HG02885 (cell line): ENCODE measurements around the gene LYZL6.

Experiments used
- ATAC-seq: cut with Tn5 transposase; IDR thresholded peaks from one replicate; pipeline ENCODE4 v1.9.1; 2021; ENCODE audit warnings: mild to moderate bottlenecking; ENCODE audit not compliant: unreplicated experiment, poor library complexity

Gene LYZL6, protein sequence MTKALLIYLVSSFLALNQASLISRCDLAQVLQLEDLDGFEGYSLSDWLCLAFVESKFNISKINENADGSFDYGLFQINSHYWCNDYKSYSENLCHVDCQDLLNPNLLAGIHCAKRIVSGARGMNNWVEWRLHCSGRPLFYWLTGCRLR

DNA sequence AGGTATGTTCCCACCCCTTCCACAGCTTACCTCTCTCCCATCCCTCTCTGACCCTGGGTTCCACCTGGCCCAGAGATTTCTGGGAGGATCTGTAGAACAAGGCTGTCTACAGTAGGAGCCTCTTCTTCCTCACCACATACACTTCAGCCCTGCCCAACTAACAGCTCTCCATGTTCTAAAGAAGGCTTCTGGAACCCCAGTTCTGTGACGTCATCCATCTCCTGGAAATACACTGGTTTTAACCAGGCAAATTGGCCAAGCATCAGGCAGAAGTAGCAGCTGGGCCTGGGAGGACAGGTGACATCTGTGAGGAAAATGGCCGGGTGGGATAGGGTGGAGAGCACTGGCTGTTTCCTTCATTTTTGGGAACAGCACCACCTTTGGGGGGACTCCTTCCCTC, at the start of gene LYZL6:
TSS of gene LYZL6 (minus strand) at position 177 of the 400 bp plus-strand sequence. CDS start 4,357 bp downstream, outside the sequence.
- no peak for ATAC-seq

DNA sequence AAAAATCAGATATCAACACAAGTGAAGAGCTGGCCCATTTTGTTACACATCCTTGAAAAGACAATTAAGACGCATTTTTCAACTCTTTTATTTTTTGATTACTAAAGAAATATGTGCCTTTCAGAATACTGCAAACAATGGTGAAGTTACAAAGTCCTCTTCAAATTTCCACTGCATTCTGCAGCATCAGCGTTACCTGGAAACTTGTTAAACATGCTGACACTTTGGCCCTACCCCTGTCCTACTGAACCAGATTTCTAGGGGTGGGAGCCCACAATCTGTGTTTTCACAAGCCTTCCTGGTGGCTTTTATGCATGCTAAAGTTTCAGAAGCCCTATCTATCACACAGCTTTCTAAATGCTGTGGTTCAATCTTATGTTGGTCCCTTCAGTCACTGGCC, 47.6 kb upstream of the LYZL6 start:
- no peak for ATAC-seq

DNA sequence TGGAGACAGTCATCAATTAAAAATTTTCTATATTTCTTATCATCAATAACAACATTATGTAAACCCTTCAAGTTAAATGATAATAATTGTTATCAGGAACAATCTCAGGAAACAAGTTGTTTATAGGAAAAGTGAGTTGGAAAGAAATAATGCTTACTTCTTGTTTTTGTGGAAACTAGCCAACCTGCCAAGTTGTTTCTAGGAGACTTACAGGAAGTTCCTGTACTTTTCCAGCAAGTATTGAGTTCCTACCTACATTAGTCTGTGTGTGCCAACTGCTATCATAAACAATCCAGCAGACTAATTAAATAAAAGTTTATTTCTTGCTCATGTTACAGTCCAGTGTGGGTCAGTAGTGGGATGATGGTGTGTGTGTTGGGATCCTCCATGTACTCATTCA, 44.7 kb upstream of the LYZL6 start:
- ATAC-seq: no peak

DNA sequence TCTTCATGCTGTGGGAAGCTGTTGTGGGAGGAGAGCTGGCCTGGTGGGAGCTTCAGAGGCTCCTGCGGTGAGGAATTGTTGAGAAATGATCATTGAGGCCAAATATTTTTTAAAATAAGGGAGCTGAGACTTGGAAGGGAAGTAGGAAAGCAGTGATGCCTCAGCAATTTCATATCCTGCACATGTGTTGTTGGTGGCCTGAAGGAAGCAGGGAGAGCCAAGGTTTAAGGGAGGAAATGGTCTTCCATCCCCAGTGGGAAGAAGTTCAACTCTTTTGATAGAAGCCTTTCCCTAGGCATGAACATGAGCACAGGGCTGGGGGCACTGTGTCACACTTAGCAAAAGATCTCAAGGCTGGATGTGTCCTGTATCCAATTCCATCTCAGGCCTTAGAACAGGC, 43.1 kb upstream of the LYZL6 start, which contains the start of gene CCL14:
TSS of gene CCL14 (minus strand) at position 87 of the 400 bp plus-strand sequence. CDS start at position 7, 80 bp downstream.
- ATAC-seq: no peak

DNA sequence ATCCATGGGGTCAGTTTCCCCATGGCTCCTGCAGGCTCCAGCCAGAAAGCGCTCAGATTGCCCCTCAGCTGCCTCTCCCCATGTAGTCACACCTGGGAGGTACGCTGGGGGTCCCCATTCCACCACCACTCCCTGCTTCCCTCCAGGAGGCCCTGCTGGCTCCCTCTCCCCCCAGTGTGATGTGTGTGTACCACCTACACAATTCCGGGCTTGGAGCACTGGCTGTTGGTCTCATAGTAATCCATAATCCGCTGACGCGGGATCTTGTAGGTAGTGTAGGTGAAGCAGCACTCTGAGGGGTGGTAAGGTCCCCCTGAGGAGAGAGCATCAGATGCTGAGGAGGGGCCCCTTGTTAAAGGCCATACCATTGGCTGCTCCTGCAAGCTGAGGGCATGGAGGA, 40.6 kb upstream of the LYZL6 start:
- no peak for ATAC-seq

DNA sequence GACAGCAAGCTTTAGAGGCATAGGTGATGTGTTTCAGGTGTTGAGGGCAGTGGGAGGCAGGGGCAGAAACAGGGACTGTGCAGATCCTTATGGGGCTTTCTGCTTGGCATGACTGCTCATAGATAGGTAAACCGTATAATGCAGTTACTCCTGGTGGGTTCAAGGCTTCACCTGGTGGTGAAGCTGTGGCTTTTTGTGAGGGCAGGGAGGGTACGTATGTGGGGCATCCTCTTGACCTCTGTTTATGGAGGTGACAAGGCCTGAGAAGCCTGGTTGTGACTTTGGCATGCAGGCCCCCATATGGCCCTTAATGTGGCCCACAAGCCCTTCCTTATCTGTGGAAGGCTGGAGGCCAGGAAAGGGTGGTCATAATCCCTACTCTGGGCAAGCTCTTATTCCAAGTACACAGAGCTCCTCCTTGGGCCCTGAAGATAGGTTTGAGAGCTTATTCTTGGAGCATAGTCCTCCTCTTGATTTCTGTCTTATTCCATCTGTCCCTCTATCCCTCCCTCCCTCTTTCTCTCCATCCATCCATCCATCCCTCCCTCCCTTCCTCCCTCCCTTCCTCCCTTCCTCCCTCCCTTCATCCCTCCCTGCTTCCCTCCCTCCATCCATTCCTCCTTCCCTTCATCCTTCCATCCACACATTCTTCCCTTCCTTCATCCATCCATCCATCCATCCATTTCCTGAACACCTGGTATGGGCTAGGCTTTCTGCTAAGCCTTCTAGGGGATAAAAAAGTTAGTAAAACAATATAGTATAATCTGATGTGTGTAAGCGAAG, 39.1 kb upstream of the LYZL6 start:
- ATAC-seq: no peak

DNA sequence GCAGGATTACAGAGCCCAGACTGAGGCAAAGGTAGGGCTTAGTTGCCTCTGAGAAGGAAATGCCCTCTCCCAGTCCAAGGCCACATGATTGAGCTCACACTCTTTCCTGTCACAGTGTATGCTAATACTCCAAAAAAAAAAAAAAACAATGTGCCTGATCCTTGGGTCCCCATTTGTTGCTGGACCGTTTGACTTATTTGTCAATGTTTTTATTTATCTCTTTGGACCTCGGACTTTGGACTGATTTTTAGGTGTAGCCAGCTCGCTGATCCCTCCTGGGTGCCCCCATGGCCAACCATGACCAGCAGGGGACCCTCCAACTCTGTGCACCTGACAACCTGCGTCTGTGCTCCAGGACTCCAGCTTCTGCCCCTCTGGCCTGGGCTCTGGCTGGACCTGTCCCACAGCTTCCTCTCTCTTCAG, 38.4 kb upstream of the LYZL6 start:
- no peak for ATAC-seq

DNA sequence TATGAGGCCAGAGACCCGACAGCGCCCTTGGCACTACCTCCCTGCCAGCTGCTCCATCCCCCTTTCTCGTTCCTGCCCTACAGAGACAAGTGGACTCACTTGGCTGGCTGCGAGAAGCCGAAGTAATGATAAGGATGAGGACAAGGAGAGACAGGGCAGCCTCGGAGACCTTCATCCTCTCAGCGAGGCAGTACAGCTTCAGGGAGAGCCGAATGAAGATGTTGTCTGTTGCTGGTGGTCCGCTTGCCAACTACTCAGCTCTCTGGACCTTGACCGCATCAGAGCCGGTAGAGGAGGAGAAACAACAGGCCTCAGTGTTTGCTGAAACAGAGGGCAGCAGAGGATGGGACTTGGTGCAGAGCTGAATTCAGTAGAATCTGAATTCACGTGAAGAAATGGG, 37.7 kb upstream of the LYZL6 start, which contains the start of gene CCL16:
TSS of gene CCL16 (minus strand) at position 252 of the 400 bp plus-strand sequence. CDS start at position 175, 77 bp downstream.
- ATAC-seq: no peak

DNA sequence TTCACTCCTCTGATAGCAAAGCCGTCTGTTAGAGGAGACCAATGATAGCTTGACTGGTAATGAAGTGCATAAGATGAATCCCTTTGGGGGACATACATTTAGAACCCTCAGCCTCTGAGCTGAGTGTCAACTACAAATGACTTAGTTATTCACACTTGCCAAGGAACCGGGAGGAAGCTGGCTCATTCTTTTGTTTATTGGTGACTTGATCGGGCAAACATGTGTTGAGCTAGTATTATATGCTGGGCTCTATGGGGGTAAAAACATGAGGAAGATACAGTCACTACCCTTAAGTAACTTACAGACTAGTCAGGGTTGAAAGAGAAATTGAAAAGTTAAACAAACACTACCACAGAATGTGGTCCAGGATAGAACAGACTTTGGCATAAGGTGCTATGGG, 34.8 kb upstream of the LYZL6 start:
- ATAC-seq: no peak

DNA sequence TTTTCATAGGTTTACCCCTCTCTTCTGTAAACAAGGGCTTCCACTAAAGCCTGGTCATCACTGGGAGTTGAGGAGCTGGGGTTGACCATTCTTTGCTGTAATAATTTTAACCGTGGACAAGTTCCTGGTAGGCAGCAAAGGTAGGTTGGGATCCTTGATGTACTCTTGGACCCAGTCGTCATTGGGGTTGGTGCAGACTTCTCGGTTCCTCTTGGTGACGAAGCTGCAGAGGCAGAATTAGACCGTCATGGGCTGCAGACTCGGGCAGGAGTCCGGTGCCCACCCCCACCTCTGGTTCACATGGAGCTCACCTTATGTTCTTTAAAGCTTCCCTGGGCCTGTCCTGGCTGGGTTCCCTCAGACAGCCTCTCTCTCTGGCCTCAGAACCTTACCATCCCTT, 34.0 kb upstream of the LYZL6 start:
- ATAC-seq: no peak

DNA sequence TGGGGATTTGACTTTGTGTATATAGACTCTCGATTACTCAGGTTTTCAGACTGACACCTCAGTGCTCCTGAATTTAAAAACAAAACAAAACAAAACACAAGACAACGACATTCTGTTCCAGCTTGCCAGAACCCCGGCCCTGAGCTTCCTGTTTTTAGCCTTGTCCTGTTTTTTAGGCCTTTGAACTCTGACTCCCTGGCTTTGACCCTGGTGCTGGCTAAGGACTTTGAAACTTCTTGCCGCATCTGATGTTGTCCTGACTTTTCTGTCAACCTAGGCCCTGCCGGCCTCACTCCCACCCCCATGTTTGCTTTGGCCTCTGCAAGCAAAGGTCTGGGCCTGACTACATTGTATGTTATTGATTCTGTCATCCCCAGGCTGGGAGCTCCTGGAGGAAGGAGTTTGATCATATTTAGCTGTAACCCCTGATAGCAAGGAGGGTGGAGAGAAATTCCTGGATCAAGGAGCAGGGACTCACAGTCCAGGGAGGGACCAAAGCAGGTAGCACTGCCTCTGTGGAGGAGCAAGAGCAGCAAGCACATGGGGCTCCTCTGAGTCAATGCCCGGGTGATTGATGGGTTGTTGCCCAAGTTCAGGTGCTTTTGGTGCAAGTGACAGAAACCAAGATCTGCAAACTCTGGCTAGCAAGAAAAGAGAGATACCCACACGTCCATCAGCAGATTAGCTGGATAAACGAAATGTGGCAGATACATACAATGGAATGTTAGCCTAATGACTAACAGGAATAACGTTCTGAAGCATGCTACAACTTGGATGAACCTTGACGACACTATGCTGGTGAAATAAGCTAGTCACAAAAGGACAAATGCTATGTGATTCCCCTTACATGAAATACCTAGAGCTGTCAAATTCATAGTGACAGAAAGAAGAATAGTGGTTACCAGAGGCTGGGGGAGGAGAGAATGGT, 30.1 kb upstream of the LYZL6 start:
- no peak for ATAC-seq

DNA sequence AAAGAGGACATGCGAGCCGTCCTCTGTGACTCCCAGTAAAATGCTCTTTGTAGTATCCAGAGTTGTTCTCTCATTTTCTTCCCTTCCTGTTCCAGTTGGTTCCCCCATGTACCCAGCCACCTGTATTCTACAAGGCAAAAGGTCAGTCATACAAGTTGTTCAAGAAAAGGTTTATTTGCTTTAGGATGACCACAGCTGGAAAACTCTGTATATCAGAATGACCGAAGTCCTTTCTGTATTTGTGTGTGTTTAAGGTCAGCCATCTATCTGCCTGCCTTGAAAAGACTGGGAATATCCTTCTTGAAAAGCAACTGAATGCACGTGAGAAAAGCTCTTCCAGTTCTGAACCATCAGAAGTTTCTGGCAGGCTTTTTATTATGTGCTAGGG, 29.4 kb upstream of the LYZL6 start:
- ATAC-seq: no peak

DNA sequence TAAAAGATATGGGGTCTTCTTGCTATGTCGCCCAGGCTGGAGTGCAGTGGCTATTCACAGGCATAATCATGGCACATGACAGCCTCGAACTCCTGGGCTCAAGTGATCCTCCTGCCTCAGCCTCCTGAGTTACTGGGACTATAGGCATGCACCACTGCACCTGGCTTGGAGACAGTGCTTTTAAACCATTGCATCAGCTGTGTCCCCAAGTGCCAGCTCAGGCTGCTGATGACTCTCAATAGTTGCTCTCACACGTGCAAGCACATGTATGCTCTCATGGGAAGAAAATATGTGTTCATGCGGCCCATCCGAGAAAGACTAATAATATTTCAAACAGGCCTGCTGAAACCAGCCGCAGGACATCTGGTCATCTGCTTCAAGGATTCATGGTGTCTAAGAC, 29.0 kb upstream of the LYZL6 start:
- ATAC-seq: no peak

DNA sequence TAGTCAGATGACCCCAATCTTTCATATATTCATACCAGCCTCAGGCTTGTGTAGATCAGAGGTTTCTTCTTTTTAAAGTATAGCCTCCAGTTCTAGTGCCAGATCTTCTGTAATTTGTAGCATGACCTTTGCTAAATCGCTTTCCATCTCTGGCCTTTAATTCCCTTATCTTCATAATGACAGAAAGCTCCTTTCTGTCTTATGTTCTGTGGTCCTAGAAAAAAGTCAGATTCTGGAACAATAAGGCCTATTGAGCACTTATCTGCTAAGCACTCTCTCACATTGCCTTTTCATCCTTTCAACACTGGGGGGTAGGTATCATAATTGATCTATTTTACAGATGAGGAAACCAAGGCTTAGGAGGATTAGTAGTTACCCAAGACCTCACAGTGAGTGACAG, 28.6 kb upstream of the LYZL6 start:
- no peak for ATAC-seq

DNA sequence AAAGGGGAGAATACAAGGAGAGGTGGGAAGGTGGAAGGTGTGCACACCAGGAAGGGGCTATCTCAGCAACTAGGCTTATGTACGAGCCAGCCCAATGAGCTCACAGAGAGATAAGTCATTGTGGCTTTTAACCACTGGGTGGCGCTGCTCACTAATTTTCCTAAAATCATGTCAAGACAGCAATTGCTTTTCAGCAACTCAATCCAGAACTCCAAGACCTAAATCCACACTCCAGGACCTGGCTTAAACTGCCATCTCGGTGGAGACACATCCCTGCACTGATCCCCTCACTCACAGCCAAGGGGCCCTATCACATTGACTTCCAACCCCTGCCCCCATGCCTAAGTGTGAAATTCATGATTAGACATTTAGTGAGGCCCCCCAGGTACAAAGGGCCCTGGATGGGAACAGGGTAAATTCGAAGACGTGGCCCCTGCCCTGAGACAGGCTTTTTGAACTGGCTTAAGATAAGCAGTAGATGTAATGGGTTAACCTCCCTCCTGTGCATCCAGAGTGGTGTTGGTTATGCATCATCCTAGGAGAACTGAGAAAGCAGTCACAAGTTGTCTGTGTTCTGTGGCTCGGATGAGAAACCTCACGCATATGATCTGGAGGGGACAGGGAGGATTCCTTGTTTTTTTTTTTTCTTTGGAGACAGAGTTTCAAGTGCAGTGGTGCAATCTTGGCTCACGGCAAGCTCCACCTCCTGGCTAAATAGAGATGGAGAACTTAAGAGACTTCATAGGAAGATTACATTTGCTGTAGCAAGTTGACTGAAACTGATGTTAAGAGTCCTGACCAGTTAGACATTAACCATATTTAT, 26.3 kb upstream of the LYZL6 start:
- ATAC-seq: no peak

DNA sequence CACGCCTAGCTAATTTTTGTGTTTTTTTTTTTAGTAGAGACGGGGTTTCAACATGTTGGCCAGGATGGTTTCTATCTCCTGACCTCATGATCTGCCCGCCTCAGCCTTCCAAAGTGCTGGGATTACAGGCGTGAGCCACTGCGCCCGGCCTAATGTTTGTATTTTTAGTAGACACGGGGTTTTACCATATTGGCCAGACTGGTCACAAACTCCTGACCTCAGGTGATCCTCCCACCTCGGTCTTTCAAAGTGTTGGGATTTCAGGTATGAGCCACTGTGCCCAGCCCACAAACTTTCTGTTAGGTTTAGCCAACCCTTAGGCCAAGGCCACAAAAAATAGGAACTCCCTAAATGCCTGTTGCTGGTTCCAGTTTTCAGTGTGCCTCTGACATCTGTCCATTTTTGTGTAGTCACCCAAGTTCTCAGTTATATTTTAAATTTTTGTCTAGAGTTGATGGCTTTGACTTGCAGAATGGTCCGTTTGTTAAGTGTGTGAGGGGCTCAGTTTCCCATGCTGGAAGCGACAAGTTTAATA, 25.1 kb upstream of the LYZL6 start:
- no peak for ATAC-seq

DNA sequence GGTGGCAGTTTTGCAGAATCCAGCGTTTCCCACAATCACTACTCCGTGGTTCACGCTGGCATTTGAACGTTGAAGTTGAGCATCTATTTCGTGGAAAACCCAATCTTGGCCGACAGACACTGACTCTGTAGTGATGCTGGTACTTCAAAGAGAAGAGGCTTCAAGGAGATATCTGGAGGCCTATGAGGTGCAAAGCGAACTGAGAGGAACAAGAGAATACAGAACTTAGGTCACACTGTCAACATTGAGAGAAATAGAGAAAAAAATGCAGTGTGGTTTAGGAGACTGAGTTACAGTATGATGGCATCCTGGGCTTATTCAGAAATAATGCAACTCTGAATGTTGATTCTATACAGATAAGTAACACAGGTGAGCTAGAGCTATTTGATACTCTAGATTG, 21.8 kb upstream of the LYZL6 start:
- no peak for ATAC-seq

DNA sequence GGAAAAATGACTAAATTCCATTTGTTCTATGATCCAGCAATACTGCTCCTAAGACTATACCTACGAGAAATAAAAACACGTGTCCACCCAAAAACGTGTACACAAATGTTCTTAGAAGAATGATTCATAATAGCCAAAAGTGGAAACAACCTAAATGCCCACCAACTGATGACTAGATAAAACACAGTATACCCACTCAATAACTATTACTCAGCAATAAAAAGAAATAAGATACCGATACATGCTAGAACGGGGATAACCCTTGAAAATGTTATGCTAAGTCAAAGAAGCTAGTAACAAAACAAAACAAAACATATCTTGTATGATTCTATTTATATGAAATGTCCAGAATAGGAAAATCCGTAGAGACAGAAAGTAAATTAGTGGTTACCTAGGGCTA, 20.1 kb upstream of the LYZL6 start:
- no peak for ATAC-seq

DNA sequence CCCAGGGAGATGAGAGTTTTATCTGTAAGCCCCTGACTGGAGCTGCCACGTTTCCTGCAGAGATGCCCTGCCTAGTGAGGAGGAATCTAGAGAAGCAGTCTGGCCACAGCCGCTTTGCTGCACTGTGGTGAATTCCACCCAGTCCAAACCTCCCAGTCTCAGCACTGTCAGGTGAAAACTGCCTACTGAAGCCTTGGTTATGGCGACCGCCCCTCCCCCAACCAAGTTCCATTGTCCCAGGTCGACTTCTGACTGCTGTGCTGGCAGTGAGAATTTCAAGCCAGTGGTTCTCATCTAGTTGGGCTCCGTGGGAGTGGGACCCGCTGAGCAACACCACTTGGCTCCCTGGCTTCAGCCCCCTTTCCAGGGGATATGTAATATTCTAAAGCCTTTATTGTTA, 10.2 kb upstream of the LYZL6 start:
- no peak for ATAC-seq

DNA sequence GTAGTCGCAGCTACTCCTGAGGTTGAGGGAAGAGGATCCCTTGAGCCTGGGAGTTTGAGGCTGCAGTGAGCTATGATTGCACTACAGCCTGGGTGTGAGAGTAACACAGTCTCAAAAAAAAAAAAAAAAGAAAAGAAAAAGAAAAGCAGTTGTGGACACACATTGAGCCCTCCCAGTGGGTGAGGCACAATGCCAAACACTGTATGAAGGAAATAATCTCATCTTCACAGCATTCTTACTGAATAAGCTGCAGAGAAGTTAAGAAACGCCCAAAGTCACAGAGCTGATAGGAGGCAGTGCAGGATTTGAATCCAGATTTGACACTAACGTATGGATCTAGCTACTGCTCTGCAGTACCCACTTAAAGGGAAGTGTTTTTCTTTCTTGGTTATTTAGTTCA, 5.9 kb upstream of the LYZL6 start:
- ATAC-seq: no peak
